SIG-M5 (cell line): Measurements from ENCODE around the gene PLEKHH3.
"Not testable (repeated sequence)": the region's sequence is repeated elsewhere in the genome, so short reads cannot be mapped to it uniquely, and the experiment has no call there.

Experiments
- DNase-seq: peaks from one replicate; lab custom pipeline; 2025; lab: John Stamatoyannopoulos, UW

Gene PLEKHH3

DNA sequence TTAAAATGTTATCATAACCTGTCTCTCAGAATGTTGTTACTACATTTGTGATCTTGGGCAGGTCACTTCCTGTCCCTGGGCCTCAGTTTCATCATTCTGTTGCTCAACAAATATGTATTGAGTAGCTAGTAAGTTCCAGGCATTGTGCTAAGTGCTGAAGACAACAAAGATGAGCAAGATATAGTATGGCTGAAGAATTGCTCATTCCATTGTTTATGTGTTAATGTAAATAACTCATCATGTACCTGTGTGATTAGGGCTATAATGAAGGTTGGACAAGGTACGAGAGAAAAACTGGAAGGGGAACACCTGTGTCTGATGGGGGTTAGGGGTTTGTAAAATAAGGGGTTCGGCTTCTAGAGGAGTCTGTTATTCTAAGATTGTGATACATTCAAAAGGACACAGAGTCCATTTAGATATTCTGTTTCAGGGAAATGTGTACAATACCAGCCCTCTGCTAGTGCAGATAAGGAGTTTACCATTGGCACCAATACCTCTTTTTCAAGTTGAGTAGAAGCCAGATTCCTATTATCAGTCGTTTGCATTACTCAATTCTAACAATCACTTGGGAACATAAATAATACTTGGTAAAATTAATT lies 47.3 kb downstream of the PLEKHH3 start:
- no peak for DNase-seq

DNA sequence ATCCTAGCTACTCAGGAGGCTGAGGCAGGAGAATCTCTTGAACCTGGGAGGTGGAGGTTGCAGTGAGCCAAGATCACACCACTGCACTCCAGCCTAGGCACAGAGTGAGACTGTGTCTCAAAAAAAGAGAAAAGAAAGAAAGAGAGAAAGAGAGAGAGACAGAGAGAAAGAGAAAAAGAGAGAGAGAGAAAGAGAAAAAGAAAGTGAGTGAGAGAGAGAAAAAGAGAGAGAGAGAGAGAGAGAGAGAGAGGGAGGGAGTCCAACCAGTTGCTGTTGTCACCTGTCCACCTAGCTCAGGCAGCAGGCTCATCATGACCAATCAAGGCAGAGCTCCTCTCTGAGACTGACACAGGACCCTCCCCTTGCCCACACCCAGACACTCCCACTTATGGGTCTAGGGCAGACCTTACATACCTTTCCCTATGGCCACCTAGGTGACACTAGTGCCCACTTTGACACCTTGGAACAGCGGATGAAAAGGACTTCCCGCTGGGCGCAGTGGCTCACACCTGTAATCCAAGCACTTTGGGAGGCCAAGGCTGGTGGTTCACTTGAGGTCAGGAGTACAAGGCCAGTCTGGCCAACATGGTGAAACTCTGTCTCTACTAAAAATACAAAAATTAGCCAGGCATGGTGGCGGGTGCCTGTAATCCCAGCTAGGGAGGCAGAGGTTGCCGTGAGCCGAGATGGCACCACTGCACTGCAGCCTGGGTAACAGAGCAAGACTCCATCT lies 49.6 kb downstream of the PLEKHH3 start:
- DNase-seq: not testable (repeated sequence)

DNA sequence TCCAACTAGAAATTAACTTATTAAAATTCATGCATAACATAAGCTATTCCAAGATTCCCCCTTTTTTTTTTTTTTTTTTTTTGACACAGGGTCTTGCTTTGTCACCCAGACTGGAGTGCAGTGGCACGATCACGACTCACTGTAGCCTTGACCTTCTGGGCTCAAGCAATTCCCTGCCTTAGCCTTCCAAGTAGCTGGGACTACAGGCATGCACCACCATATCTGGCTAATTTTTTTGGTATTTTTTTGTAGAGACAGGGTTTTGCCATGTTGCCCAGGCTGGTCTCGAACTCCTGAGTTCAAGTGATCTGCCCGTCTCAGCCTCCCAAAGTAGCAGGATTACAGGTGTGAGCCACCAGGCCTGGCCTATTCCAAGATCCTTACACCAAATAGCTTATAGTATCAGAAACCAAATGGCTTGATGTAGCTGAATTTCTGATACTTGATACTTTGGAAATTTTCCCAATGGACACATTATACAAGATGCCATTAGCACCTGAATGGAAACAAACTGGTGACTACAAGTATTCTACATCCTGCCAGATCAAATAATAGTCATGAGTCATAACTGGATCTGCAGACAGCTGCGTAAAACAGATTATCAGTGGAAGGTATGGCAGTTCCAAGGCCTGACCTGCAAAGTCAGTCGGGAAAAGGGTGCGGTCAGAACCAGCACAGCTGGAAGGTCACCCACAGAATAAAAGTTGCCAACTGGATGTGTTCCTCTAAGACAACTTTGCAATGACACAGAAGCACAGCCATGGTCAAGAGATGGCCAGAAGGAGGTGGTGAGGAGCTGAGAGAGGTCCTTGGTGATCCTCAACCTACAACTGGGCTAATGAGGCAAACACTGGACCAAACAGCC lies 52.8 kb downstream of the PLEKHH3 start:
- DNase-seq: no peak

DNA sequence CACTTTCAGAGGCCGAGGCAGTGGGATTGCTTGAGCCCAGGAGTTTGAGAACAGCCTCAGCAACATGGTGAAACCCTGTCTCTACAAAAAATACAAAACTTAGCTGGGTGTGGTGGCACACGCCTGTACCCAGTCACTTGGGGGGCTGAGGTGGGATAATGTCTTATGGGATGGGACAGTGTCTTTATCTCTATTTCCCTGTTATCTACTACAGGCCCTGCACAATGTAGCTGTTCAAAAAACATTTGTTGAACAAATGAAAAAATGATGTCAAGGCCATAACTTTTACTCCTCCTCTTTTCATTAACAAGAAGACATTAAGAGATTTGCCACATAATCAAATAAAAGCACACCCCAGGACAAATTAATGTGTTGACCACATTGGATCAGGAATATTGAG lies 53.5 kb downstream of the PLEKHH3 start:
- no peak for DNase-seq

DNA sequence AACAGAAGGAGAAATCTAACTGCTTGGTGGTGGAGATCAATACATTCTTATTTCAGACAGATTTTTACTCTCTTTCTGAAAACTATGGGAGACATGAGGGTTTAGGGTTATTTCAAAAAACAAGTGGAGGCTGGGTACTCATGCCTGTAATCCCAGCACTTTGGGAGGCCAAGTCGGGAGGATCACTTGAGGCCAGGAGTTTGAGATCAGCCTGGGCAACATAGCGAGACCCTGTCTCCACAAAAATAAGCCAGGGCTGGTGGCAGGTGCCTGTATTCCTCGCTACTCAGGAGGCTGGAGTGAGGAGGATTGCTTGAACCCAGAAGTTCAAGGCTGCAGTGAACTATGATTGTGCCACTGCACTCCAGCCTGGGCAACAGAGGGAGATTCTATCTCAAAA lies 54.8 kb downstream of the PLEKHH3 start:
- DNase-seq: not testable (repeated sequence)

DNA sequence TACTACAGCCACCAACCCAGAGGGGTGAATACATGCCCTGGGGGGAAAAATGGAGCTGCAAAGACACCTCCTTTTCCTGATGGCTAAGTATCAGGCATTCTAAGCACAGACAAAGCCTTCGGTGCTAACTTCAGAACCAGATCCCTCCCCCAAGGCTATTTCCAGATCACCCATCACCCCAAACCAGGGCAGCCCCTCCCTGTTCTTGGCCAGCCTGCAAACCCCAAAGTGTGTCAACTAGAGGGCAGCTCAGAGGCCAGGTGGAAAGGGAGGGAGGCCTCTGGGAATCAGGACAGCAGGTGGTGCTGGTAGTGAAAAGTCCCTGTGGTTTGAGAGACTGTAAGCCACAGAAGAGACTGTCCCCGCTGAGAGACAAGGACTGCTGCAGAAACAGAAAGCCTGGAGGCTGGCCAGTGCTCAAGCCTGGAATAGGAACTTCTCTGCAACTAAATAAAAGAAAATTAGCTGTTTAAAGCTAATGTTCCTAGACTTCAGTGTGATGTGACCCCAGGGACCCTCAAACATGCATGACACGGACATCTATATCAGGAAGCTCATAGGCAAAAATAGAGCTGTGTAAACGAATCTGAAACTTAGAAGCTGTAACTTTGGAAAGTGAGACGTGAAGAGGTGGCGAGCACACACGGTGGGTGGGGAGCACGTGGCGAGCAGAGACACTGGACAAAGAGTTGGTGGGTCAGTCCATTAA lies 58.2 kb downstream of the PLEKHH3 start:
- no peak for DNase-seq

DNA sequence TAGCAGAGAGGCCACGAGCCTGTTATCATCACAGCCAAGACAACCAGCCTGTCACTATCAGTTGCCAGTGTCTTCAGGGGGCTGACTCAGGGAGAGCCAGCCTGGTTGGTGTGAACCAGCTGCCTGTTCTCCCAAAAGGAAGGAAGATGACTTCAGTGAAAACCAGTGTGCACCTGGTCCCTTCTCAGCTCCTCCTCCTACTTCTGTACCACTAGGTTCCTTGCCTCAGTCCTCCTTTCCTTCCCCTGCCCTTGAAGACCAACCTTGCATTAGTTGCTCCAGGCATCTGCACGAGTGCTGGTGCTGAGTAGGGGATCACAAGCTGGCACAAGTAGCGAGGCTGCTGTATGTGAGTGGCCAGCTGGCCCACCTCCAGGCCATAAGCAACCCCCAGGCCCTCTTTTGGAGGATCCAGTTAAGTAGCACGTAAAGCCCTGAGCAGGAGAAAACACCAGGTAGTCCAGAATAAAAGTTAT lies 58.8 kb downstream of the PLEKHH3 start:
- no peak for DNase-seq
